H9 (cell line): ENCODE results near the gene ZMIZ1. TPM values are rescaled to one million over a fixed set of nuclear protein-coding genes. Genes with fewer than 3 reads are reported as not detected.

Experiments
- DNase-seq: peaks from one replicate; pipeline ENCODE4 v3.0.0-alpha.2; 2017
- H2AFZ ChIP-seq: one replicate; pipeline ENCODE4 v1.6.1; 2013; ENCODE audit warnings: mild to moderate bottlenecking, low read length, control low read depth, moderate library complexity
- H2AK5ac ChIP-seq: 2 replicates; pipeline ENCODE4 v1.6.1; 2013; ENCODE audit warnings: low read length, control low read depth, mixed read lengths; ENCODE audit not compliant: insufficient read length
- H2BK120ac ChIP-seq: one replicate; pipeline ENCODE4 v1.6.1; 2013; ENCODE audit warnings: low read depth, mild to moderate bottlenecking, low read length, control low read depth, inconsistent platforms; ENCODE audit not compliant: poor library complexity, severe bottlenecking
- H2BK12ac ChIP-seq: 2 replicates; pipeline ENCODE4 v1.6.1; 2013; ENCODE audit warnings: low read length, control low read depth, mixed read lengths, low read depth; ENCODE audit not compliant: insufficient read length
- H2BK15ac ChIP-seq: 2 replicates; pipeline ENCODE4 v1.6.1; 2013; ENCODE audit warnings: low read depth, low read length, control low read depth
- H2BK20ac ChIP-seq: one replicate; pipeline ENCODE4 v1.6.1; 2013; ENCODE audit warnings: low read depth, mild to moderate bottlenecking, low read length, control low read depth, inconsistent platforms; ENCODE audit not compliant: poor library complexity, severe bottlenecking
- H2BK5ac ChIP-seq: 2 replicates; pipeline ENCODE4 v1.6.1; 2013; ENCODE audit warnings: low read length, control low read depth, mixed read lengths; ENCODE audit not compliant: insufficient read length
- H3K14ac ChIP-seq: 2 replicates; pipeline ENCODE4 v1.6.1; 2013; ENCODE audit warnings: low read length, control low read depth; ENCODE audit not compliant: insufficient read depth
- H3K18ac ChIP-seq: 2 replicates; pipeline ENCODE4 v1.6.1; 2013; ENCODE audit warnings: low read depth, mild to moderate bottlenecking, mixed read lengths, low read length, control low read depth; ENCODE audit not compliant: insufficient read length
- H3K23ac ChIP-seq: 2 replicates; pipeline ENCODE4 v1.6.1; 2013; ENCODE audit warnings: low read length, control low read depth, mixed read lengths, low read depth; ENCODE audit not compliant: insufficient read length
- H3K23me2 ChIP-seq: 2 replicates; pipeline ENCODE4 v1.6.1; 2013; ENCODE audit warnings: low read depth, mild to moderate bottlenecking, mixed read lengths, low read length, control low read depth; ENCODE audit not compliant: insufficient read length, poor library complexity, severe bottlenecking
- H3K27ac ChIP-seq: 2 replicates; pipeline ENCODE4 v1.5.1; 2013; ENCODE audit warnings: low read length, control low read depth, mixed read lengths, low read depth; ENCODE audit not compliant: insufficient read length
- H3K27me3 ChIP-seq: 2 replicates; pipeline ENCODE4 v1.6.1; 2013; ENCODE audit warnings: low read length, control low read depth, inconsistent platforms; ENCODE audit not compliant: insufficient read depth
- H3K4ac ChIP-seq: 2 replicates; pipeline ENCODE4 v1.6.1; 2013; ENCODE audit warnings: low read depth, mild to moderate bottlenecking, control low read depth, inconsistent platforms, low read length, moderate library complexity
- H3K4me1 ChIP-seq: 2 replicates; pipeline ENCODE4 v1.6.1; 2013; ENCODE audit warnings: low read length, control low read depth, inconsistent platforms; ENCODE audit not compliant: insufficient read depth
- H3K4me2 ChIP-seq: 2 replicates; pipeline ENCODE4 v1.6.1; 2013; ENCODE audit warnings: low read length, control low read depth, mixed read lengths; ENCODE audit not compliant: insufficient read length, insufficient read depth
- H3K56ac ChIP-seq: 2 replicates; pipeline ENCODE4 v1.6.1; 2013; ENCODE audit warnings: low read depth, mild to moderate bottlenecking, mixed read lengths, low read length, control low read depth; ENCODE audit not compliant: insufficient read length
- H3K79me1 ChIP-seq: 2 replicates; pipeline ENCODE4 v1.6.1; 2013; ENCODE audit warnings: low read depth, mild to moderate bottlenecking, moderate library complexity, low read length, control low read depth, inconsistent platforms; ENCODE audit not compliant: insufficient read depth, poor library complexity, severe bottlenecking
- H3K79me2 ChIP-seq: 2 replicates; pipeline ENCODE4 v1.6.1; 2013; ENCODE audit warnings: low read length, control low read depth, inconsistent platforms; ENCODE audit not compliant: insufficient read depth
- H3K9ac ChIP-seq: 2 replicates; pipeline ENCODE4 v1.6.1; 2013; ENCODE audit warnings: low read length, control low read depth, mixed read lengths; ENCODE audit not compliant: insufficient read length; ENCODE audit errors: extremely low read depth
- H3K9me3 ChIP-seq: one replicate; pipeline ENCODE4 v1.6.1; 2013; ENCODE audit warnings: low read depth, low read length, inconsistent platforms; ENCODE audit not compliant: control insufficient read depth
- H3T11ph ChIP-seq: one replicate; pipeline ENCODE4 v1.6.1; 2013; ENCODE audit warnings: mild to moderate bottlenecking, low read length, control low read depth, inconsistent platforms
- H4K20me1 ChIP-seq: one replicate; pipeline ENCODE4 v1.6.1; 2013; ENCODE audit not compliant: control insufficient read depth, insufficient read length, insufficient read depth
- H4K5ac ChIP-seq: 2 replicates; pipeline ENCODE4 v1.6.1; 2013; ENCODE audit warnings: low read depth, mild to moderate bottlenecking, mixed read lengths, low read length, control low read depth; ENCODE audit not compliant: insufficient read length
- H4K8ac ChIP-seq: replicated peaks from 2 replicates; pipeline ENCODE4 v1.6.1; 2013; ENCODE audit warnings: low read length, control low read depth, mixed read lengths, low read depth; ENCODE audit not compliant: insufficient read length
- H4K91ac ChIP-seq: 2 replicates; pipeline ENCODE4 v1.6.1; 2013; ENCODE audit warnings: low read depth, mild to moderate bottlenecking, moderate library complexity, mixed read lengths, low read length, control low read depth; ENCODE audit not compliant: insufficient read length
- H3K27ac Mint-ChIP-seq, 3 experiments: 2 replicates in 2 of 3; 3 replicates in 1 of 3; pipeline ENCODE4 v1.8.0; 2020 to 2021; ENCODE audit warnings: mixed read lengths in 3 of 3, mild to moderate bottlenecking in 1 of 3, moderate library complexity in 1 of 3
- H3K27me3 Mint-ChIP-seq: 2 replicates; pipeline ENCODE4 v1.8.0; 2021; ENCODE audit warnings: low read depth, mild to moderate bottlenecking, moderate library complexity, mixed read lengths
- H3K36me3 Mint-ChIP-seq, 3 experiments: 2 replicates in 2 of 3; 3 replicates in 1 of 3; pipeline ENCODE4 v1.8.0; 2020 to 2021; ENCODE audit warnings: low read depth in 3 of 3, mixed read lengths in 3 of 3; ENCODE audit not compliant: insufficient read depth in 1 of 3
- H3K4me1 Mint-ChIP-seq, 2 experiments: 2 replicates each; pipeline ENCODE4 v1.8.0; 2020; ENCODE audit warnings: mixed read lengths in 2 of 2
- H3K4me3 Mint-ChIP-seq, 2 experiments: 2 replicates in 1 of 2; 3 replicates in 1 of 2; pipeline ENCODE4 v1.8.0; 2020 to 2021; ENCODE audit warnings: mild to moderate bottlenecking in 2 of 2, mixed read lengths in 2 of 2, moderate library complexity in 1 of 2
- H3K9me3 Mint-ChIP-seq, 2 experiments: 2 replicates in 1 of 2; 3 replicates in 1 of 2; pipeline ENCODE4 v1.8.0; 2020; ENCODE audit warnings: mild to moderate bottlenecking in 2 of 2, mixed read lengths in 2 of 2, moderate library complexity in 1 of 2
- CTCF ChIP-seq: fragments of 200-600 bp; sonication (generic); conservative IDR thresholded peaks from 3 replicates; pipeline ENCODE4 v1.8.0; 2021; ENCODE audit warnings: antibody characterized with exemption, mild to moderate bottlenecking
- WGBS: extraction: QIAGEN DNeasy Blood & Tissue Kit; methylation state at CpG from one replicate; pipeline ENCODE4 v1.1.7; 2013; ENCODE audit warnings: missing lambda C conversion rate, low lambda C conversion rate, mixed read lengths; ENCODE audit not compliant: insufficient read length; ENCODE audit errors: extremely low coverage; 5-methylcytosine and 5-hydroxymethylcytosine counted together
- total RNA-seq: library from RNA; stranded (reverse); gene quantifications from 2 replicates; pipeline ENCODE4 v1.2.1, GENCODE V29; 2021

ZMIZ1 gene
- total RNA-seq, 1 experiment from 2014 or later, result 36.9 TPM

- Histone ChIP-seq H2BK12ac (no peak overlapping the region), H3K9me3 (no peaks in the 10 kb centered on the region), H3K79me1 (no peaks in the 10 kb centered on the region), H3K4me2 (no peak overlapping the region), H2AK5ac (no peak overlapping the region), H3K23me2 (no peaks in the 10 kb centered on the region), H3K4ac (no peak overlapping the region), H2BK15ac (no peak overlapping the region), H2AFZ (no peak overlapping the region), H3K79me2 (no peaks in the 10 kb centered on the region), H3K27ac (no peak overlapping the region), H3T11ph (no peak overlapping the region), H4K20me1 (no peaks in the 10 kb centered on the region), H3K56ac (no peak overlapping the region), H3K27me3 (peaks cover 7% of the 10 kb centered on the region; the same call in 1 of the 2 replicates), H3K9ac (no peak overlapping the region), H3K4me1 (peaks cover 5% of the 10 kb centered on the region; the same call in 1 of the 2 replicates), H3K23ac (no peak overlapping the region), H4K91ac (no peak overlapping the region), H2BK120ac (no peak overlapping the region), H2BK20ac (no peak overlapping the region), H4K8ac (no peak overlapping the region), H2BK5ac (no peak overlapping the region), H3K18ac (no peak overlapping the region), H3K14ac (no peak overlapping the region), H4K5ac (no peak overlapping the region)
- H3K9me3 Mint-ChIP-seq, result no peaks in the 10 kb centered on the region
- TF ChIP-seq CTCF, result no peak
- no peak overlapping the region for H3K4me3 Mint-ChIP-seq
- no CpG with 5 or more reads among the region's 4 CpGs for whole genome bisulfite sequencing
- DNase-seq, result no peak
- H3K27ac Mint-ChIP-seq, result peak overlapping the region in 2 of 3 experiments; percentile 91 to 93; a peak in 4 of 7 replicates
- H3K36me3 Mint-ChIP-seq, result peaks cover 7 to 16% (median 16%) of the 10 kb centered on the region in 3 experiments; a peak in 6 of 7 replicates
- peaks cover 33 to 45% of the 10 kb centered on the region in 2 experiments for H3K4me1 Mint-ChIP-seq
- peaks cover 38% of the 10 kb centered on the region for H3K27me3 Mint-ChIP-seq
These were observed 162.1 kb downstream of the ZMIZ1 start for GRCh38 chr10:79230850-79231249.
